ACC112 (cell line): ENCODE measurements around the gene ATP5F1C.
A peak's percentile ranks its signal among the peaks of the same experiment; 100 is the strongest.
"Not testable (repeated sequence)": the region's sequence is repeated elsewhere in the genome, so short reads cannot be mapped to it uniquely, and the experiment has no call there.

Experiments used
- H2AFZ ChIP-seq: fragments of 200-600 bp; sonication (generic); one replicate; pipeline ENCODE4 v1.6.0; 2017; ENCODE audit warnings: antibody characterized with exemption, low read length; ENCODE audit not compliant: unreplicated experiment
- H3K27ac ChIP-seq: fragments of 200-600 bp; sonication (generic); 2 replicates; pipeline ENCODE4 v1.5.1; 2014; ENCODE audit warnings: low read depth, mild to moderate bottlenecking, antibody characterized with exemption, low read length, moderate library complexity
- H3K27me3 ChIP-seq: fragments of 200-600 bp; sonication (generic); 2 replicates; pipeline ENCODE4 v1.6.1; 2014; ENCODE audit warnings: mild to moderate bottlenecking, antibody characterized with exemption, low read length, moderate library complexity, mixed read lengths; ENCODE audit not compliant: insufficient read depth
- H3K36me3 ChIP-seq: fragments of 200-600 bp; sonication (generic); 2 replicates; pipeline ENCODE4 v1.6.1; 2016; ENCODE audit warnings: mild to moderate bottlenecking, antibody characterized with exemption, low read length, moderate library complexity, mixed read lengths; ENCODE audit not compliant: insufficient read depth
- H3K4me1 ChIP-seq: fragments of 200-600 bp; sonication (generic); one replicate; pipeline ENCODE4 v1.6.1; 2016; ENCODE audit warnings: low read length, mixed read lengths; ENCODE audit not compliant: insufficient read depth, unreplicated experiment, control insufficient read depth
- H3K4me3 ChIP-seq: fragments of 200-600 bp; sonication (generic); 2 replicates; pipeline ENCODE4 v1.5.1; 2014; ENCODE audit warnings: mild to moderate bottlenecking, low read depth, low read length
- H3K79me2 ChIP-seq: fragments of 200-600 bp; sonication (generic); one replicate; pipeline ENCODE4 v1.6.0; 2016; ENCODE audit warnings: low read length; ENCODE audit not compliant: control insufficient read depth, unreplicated experiment, insufficient read depth

ATP5F1C gene

DNA sequence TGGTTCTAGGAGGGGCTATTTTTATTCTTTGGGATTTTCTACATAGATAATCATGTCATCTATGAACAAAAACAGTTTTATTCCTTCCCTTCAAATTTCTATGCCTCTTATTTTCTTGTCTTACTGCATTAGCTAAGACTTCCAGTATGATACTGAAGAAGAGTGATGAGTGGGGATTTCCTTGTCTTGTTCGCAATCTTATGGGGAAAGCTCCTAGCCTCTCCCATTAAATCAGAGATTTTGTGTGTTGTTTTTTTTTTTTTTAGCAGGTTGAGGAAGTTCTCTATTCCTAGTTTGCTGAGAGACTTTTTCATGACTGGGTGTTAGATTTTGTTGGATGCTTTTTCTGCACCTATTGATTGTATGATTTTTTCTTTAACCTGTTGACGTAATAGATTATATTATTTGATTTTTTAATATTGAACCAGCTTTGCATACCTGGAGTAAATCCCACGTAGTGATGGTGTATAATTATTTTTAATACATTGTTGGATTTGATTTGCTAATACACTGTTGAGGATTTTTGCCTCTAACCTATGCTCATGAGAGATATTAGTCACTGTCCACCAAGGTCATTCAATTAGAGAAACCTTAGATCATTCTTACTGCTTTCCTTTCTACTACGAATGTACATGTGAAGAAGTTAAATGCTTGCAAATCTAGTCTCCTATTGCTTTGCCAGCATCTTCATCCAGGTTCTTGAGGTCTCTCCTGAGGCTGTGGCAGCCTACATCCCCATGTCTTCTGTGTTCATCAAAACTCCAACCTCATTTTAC, 6.5 kb downstream of the ATP5F1C start:
- H3K36me3 ChIP-seq, result peaks cover 18% of the 10 kb centered on the region
- no peak overlapping the region for H3K4me3 ChIP-seq
- no peak overlapping the region for H2AFZ ChIP-seq
- peak overlapping the region; percentile 6; the same call in 1 of the 2 replicates for H3K27ac ChIP-seq
- no peaks in the 10 kb centered on the region for H3K27me3 ChIP-seq
- H3K79me2 ChIP-seq, result peaks cover 73% of the 10 kb centered on the region
- peaks cover 64% of the 10 kb centered on the region for H3K4me1 ChIP-seq

- Histone ChIP-seq H3K27ac (peak overlapping the region; percentile 24; the same call in 1 of the 2 replicates), H2AFZ (no peak overlapping the region), H3K4me3 (no peak overlapping the region), H3K4me1 (peaks cover 55% of the 10 kb centered on the region), H3K79me2 (peaks cover 61% of the 10 kb centered on the region), H3K36me3 (peaks cover 21% of the 10 kb centered on the region), H3K27me3 (no peaks in the 10 kb centered on the region)
Measured at GRCh38 chr10:7795605-7796004, 7.6 kb downstream of the ATP5F1C start.

- peaks cover 44% of the 10 kb centered on the region for H3K4me1 ChIP-seq
- peaks cover 41% of the 10 kb centered on the region for H3K79me2 ChIP-seq
- no peaks in the 10 kb centered on the region for H3K27me3 ChIP-seq
- peaks cover 37% of the 10 kb centered on the region for H3K36me3 ChIP-seq
- H3K4me3 ChIP-seq, result no peak overlapping the region
- H2AFZ ChIP-seq, result no peak overlapping the region
- peak overlapping the region; percentile 83 for H3K27ac ChIP-seq
Measured at GRCh38 chr10:7797582-7797981, 9.6 kb downstream of the ATP5F1C start.

- peaks cover 53% of the 10 kb centered on the region for H3K36me3 ChIP-seq
- H3K4me3 ChIP-seq, result no peak overlapping the region
- H2AFZ ChIP-seq, result no peak overlapping the region
- H3K27me3 ChIP-seq, result no peaks in the 10 kb centered on the region
- H3K79me2 ChIP-seq, result no peaks in the 10 kb centered on the region
- H3K27ac ChIP-seq, result no peak overlapping the region
- peaks cover 8% of the 10 kb centered on the region for H3K4me1 ChIP-seq
Measured at GRCh38 chr10:7802606-7803005, 14.6 kb downstream of the ATP5F1C start.

GRCh38 chr10:7804216-7804615, 16.2 kb downstream of the ATP5F1C start:
- peaks cover 53% of the 10 kb centered on the region for H3K36me3 ChIP-seq
- H3K79me2 ChIP-seq, result no peaks in the 10 kb centered on the region
- no peak overlapping the region for H3K27ac ChIP-seq

GRCh38 chr10:7804741-7805140, 16.8 kb downstream of the ATP5F1C start:
- Histone ChIP-seq H3K79me2 (no peaks in the 10 kb centered on the region), H3K36me3 (peaks cover 49% of the 10 kb centered on the region), H3K27ac (no peak overlapping the region), H3K4me3 (no peak overlapping the region), H3K27me3 (no peaks in the 10 kb centered on the region), H2AFZ (no peak overlapping the region), H3K4me1 (no peaks in the 10 kb centered on the region)

More at GRCh38 chr10:7804216-7804615, 16.2 kb downstream of the ATP5F1C start:
- no peak overlapping the region for H2AFZ ChIP-seq
- no peak overlapping the region for H3K4me3 ChIP-seq
- no peaks in the 10 kb centered on the region for H3K27me3 ChIP-seq
- no peaks in the 10 kb centered on the region for H3K4me1 ChIP-seq

DNA sequence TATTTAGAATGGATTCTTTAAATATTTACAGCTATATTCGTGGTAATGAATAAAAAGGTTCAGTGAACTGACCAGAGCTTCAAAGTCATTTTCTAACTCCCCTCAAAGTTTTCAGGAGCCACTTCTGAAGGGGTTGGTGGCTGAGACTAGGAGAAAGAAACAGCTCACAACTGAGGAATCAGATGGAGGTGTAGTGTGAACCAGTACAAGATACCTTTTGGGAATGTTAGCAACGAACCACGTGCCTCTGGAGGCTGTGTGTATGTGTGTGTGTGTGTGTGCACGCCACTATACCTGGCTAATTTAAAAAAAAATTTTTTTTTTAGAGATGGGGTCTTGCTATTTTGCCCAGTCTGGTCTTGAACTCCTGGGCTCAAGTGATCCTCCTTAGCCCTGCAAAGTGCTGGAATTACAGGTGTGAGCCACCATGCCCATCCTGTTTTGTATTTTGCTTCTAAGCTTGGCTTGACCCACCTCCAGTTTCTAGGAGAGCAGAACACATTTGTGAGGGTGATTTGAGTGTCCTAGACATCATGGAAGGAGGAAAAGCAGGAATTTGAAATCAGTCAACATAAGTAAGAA, 20.8 kb downstream of the ATP5F1C start:
- Histone ChIP-seq H3K27ac (no peak overlapping the region), H3K4me3 (no peak overlapping the region), H2AFZ (no peak overlapping the region), H3K36me3 (peaks cover 17% of the 10 kb centered on the region), H3K4me1 (no peaks in the 10 kb centered on the region), H3K79me2 (no peaks in the 10 kb centered on the region), H3K27me3 (no peaks in the 10 kb centered on the region; the same call in 1 of the 2 replicates)

DNA sequence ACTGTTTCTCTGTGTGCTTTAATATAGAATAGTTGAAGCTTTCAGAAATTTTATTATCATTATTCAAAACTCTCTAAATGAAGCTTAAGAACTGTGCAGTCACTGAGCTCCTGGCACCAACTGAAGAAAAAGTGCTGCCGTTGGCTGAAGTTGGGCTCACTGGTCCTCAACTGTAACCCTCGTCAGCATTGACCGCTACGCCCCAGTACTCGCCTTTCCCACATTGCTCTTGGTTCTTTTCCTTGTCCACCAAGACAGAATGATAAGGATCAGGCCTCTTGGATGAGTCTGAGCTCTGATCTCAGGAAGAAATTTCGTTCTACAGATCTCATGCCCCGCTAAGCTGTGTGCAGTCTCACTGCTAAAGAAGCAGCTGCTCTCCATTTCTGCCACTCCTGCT, 22.5 kb downstream of the ATP5F1C start:
- no peaks in the 10 kb centered on the region for H3K79me2 ChIP-seq
- H3K4me3 ChIP-seq, result no peak overlapping the region
- H3K4me1 ChIP-seq, result no peaks in the 10 kb centered on the region
- peaks cover 4% of the 10 kb centered on the region; the same call in 1 of the 2 replicates for H3K36me3 ChIP-seq
- H2AFZ ChIP-seq, result no peak overlapping the region
- H3K27me3 ChIP-seq, result peaks cover 5% of the 10 kb centered on the region; the same call in 1 of the 2 replicates
- no peak overlapping the region for H3K27ac ChIP-seq

- Histone ChIP-seq H3K4me3 (no peak overlapping the region), H3K4me1 (no peaks in the 10 kb centered on the region), H3K79me2 (no peaks in the 10 kb centered on the region), H3K27me3 (peaks cover 5% of the 10 kb centered on the region; the same call in 1 of the 2 replicates), H3K27ac (no peak overlapping the region), H3K36me3 (peaks cover 4% of the 10 kb centered on the region; the same call in 1 of the 2 replicates), H2AFZ (no peak overlapping the region)
Measured at GRCh38 chr10:7811000-7811399, 23.0 kb downstream of the ATP5F1C start.

DNA sequence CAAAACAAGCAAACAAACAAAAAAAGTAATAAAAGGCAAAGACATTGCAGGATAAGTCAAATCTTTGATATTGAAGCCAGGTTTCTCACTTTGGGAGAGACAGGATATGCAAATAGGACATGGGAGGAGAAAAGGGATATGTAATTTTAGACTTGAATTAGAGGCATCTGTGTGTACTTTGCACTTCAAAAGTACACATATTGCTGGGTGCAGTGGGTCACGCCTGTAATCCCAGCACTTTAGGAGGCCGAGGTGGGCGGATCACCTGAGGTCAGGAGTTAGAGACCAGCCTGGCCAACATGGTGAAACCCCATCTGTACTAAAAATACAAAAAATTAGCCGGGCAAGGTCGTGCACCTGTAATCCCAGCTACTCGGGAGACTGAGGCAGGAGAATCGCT, 23.8 kb downstream of the ATP5F1C start:
- not testable (repeated sequence) for H3K79me2 ChIP-seq, H3K27me3 ChIP-seq, H2AFZ ChIP-seq, H3K36me3 ChIP-seq, H3K27ac ChIP-seq, H3K4me3 ChIP-seq, H3K4me1 ChIP-seq

DNA sequence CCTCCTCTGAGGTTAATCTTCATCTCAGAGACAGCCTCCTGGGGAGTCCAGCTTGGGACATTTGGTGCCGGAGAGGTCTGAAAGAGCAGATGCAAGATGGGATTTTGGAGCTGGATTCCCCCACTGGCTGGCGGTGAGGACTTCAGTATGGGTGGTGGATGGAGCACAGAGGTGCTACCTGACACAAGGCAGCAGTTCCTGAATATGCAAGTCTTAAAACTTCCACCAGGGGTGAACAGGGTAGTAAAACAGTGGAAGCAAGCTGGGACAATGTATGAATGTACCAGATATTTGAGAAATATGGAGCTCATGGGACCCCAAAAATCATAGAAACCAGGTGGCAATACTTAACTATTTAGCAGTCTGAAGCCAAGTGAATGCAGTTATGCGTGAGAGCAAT, 25.5 kb downstream of the ATP5F1C start:
- Histone ChIP-seq H3K79me2 (peaks cover 1% of the 10 kb centered on the region), H3K36me3 (no peaks in the 10 kb centered on the region), H2AFZ (no peak overlapping the region), H3K4me3 (no peak overlapping the region), H3K27me3 (peaks cover 9% of the 10 kb centered on the region; the same call in 1 of the 2 replicates), H3K4me1 (no peaks in the 10 kb centered on the region), H3K27ac (no peak overlapping the region)
